GM23338 (cell line): ENCODE data around the gene TTLL9. TPM values are rescaled to one million over a fixed set of nuclear protein-coding genes. Genes with fewer than 3 reads are reported as not detected.

Experiments
- ATAC-seq: fragments of 200-7000 bp; cut with Tn5 transposase; 3 replicates; pipeline ENCODE4 v1.9.1; 2020
- DNase-seq: peaks from one replicate; pipeline ENCODE4 v3.0.0-alpha.2; 2015; ENCODE audit warnings: low spot score
- H2AFZ ChIP-seq: fragments of 200-600 bp; sonication (generic); 2 replicates; pipeline ENCODE4 v1.8.0; 2016; ENCODE audit warnings: antibody characterized with exemption, mild to moderate bottlenecking, moderate library complexity
- H3F3A ChIP-seq: fragments of 200-600 bp; sonication (generic); replicated peaks from 2 replicates; pipeline ENCODE4 v1.8.0; 2017; ENCODE audit warnings: antibody characterized with exemption, mixed run types, low read depth
- H3K27ac ChIP-seq: fragments of 200-600 bp; sonication (generic); 2 replicates; pipeline ENCODE4 v1.6.1; 2016; ENCODE audit warnings: low read depth
- H3K27me3 ChIP-seq: fragments of 200-600 bp; sonication (generic); 2 replicates; pipeline ENCODE4 v1.8.0; 2016; ENCODE audit warnings: mild to moderate bottlenecking, mixed run types, moderate library complexity; ENCODE audit not compliant: insufficient read depth
- H3K36me3 ChIP-seq: fragments of 200-600 bp; sonication (generic); 2 replicates; pipeline ENCODE4 v1.8.0; 2016; ENCODE audit warnings: mild to moderate bottlenecking; ENCODE audit not compliant: insufficient read depth
- H3K4me1 ChIP-seq: fragments of 200-600 bp; sonication (generic); 2 replicates; pipeline ENCODE4 v1.8.0; 2016; ENCODE audit warnings: mild to moderate bottlenecking, moderate library complexity; ENCODE audit not compliant: insufficient read depth
- H3K4me2 ChIP-seq: fragments of 200-600 bp; sonication (generic); 2 replicates; pipeline ENCODE4 v1.7.1; 2017; ENCODE audit warnings: mixed run types
- H3K4me3 ChIP-seq: fragments of 200-600 bp; sonication (generic); 2 replicates; pipeline ENCODE4 v1.6.1; 2016; ENCODE audit warnings: mixed run types
- H3K79me2 ChIP-seq: fragments of 200-600 bp; sonication (generic); replicated peaks from 2 replicates; pipeline ENCODE4 v1.8.0; 2017; ENCODE audit warnings: mild to moderate bottlenecking; ENCODE audit not compliant: insufficient read depth
- H3K9me2 ChIP-seq: fragments of 200-600 bp; sonication (generic); 2 replicates; pipeline ENCODE4 v1.8.0; 2017; ENCODE audit not compliant: insufficient read depth
- H4K20me1 ChIP-seq: fragments of 200-600 bp; sonication (generic); replicated peaks from 2 replicates; pipeline ENCODE4 v1.8.0; 2017; ENCODE audit warnings: mild to moderate bottlenecking; ENCODE audit not compliant: insufficient read depth
- H3K27ac Mint-ChIP-seq: 2 replicates; pipeline ENCODE4 v1.8.0; 2020; ENCODE audit warnings: inconsistent platforms, mild to moderate bottlenecking, moderate library complexity, mixed read lengths
- H3K27me3 Mint-ChIP-seq: 3 replicates; pipeline ENCODE4 v1.8.0; 2022; ENCODE audit warnings: low read depth, mild to moderate bottlenecking, moderate library complexity, mixed read lengths, inconsistent platforms; ENCODE audit not compliant: insufficient read depth, poor library complexity
- H3K36me3 Mint-ChIP-seq: 3 replicates; pipeline ENCODE4 v1.8.0; 2021; ENCODE audit warnings: low read depth, mild to moderate bottlenecking, inconsistent platforms, moderate library complexity, mixed read lengths
- H3K4me1 Mint-ChIP-seq: 3 replicates; pipeline ENCODE4 v1.8.0; 2020; ENCODE audit warnings: mild to moderate bottlenecking, inconsistent platforms, mixed read lengths
- H3K4me3 Mint-ChIP-seq: 3 replicates; pipeline ENCODE4 v1.8.0; 2021; ENCODE audit warnings: moderate library complexity, mild to moderate bottlenecking, inconsistent platforms, mixed read lengths
- H3K9me3 Mint-ChIP-seq: 3 replicates; pipeline ENCODE4 v1.8.0; 2020; ENCODE audit warnings: moderate library complexity, mild to moderate bottlenecking, inconsistent platforms, mixed read lengths
- CREB1 ChIP-seq: fragments of 250-450 bp; sonication (Bioruptor Pico); IDR thresholded peaks from 2 replicates; pipeline ENCODE4 v1.5.0; 2020; ENCODE audit warnings: low read depth, mild to moderate bottlenecking, moderate library complexity
- EZH2 ChIP-seq: fragments of 200-600 bp; sonication (generic); IDR thresholded peaks from one replicate; pipeline ENCODE4 v1.8.0; 2017; ENCODE audit warnings: antibody characterized with exemption, mild to moderate bottlenecking, low read depth; ENCODE audit not compliant: unreplicated experiment
- EZH2phosphoT487 ChIP-seq: fragments of 200-600 bp; sonication (generic); IDR thresholded peaks from one replicate; pipeline ENCODE4 v1.8.1; 2018; ENCODE audit warnings: antibody characterized with exemption; ENCODE audit not compliant: unreplicated experiment
- JUNB ChIP-seq: IDR thresholded peaks from one replicate; pipeline ENCODE4 v1.6.1; 2016; ENCODE audit warnings: antibody characterized with exemption; ENCODE audit not compliant: unreplicated experiment
- NANOG ChIP-seq: IDR thresholded peaks from 2 replicates; pipeline ENCODE4 v1.6.1; 2016; ENCODE audit warnings: antibody characterized with exemption, borderline replicate concordance
- POLR2AphosphoS5 ChIP-seq: IDR thresholded peaks from 2 replicates; pipeline ENCODE4 v1.6.1; 2016; ENCODE audit warnings: antibody characterized with exemption, low read depth
- STAT1 ChIP-seq: IDR thresholded peaks from one replicate; pipeline ENCODE4 v1.6.1; 2016; ENCODE audit warnings: antibody characterized with exemption; ENCODE audit not compliant: unreplicated experiment
- ZNF114 ChIP-seq: fragments of 250-450 bp; sonication (Bioruptor Pico); IDR thresholded peaks from 2 replicates; pipeline ENCODE4 v1.5.0; 2020; ENCODE audit warnings: mild to moderate bottlenecking, moderate library complexity
- ZNF331 ChIP-seq: fragments of 250-450 bp; sonication (Bioruptor Pico); IDR thresholded peaks from 2 replicates; pipeline ENCODE4 v1.5.0; 2020; ENCODE audit warnings: low read depth, mild to moderate bottlenecking, moderate library complexity
- polyA plus RNA-seq: library from polyadenylated mRNA; unstranded; fragments of >200 nt; fragmentation: Nextera tagmentation; extraction: Ambion mirVana; gene quantifications from 2 replicates; pipeline ENCODE4 v1.2.1, GENCODE V29; 2016
- total RNA-seq: library from RNA; depleted of rRNA; stranded (reverse); fragments of >200 nt; shearing (Covaris generic); gene quantifications from 2 replicates; pipeline ENCODE4 v1.2.3, GENCODE V29; 2014
- TF ChIP-seq, protein P1 (sequence below): IDR thresholded peaks from one replicate; pipeline ENCODE4 v1.6.1; 2018; ENCODE audit warnings: antibody characterized with exemption; ENCODE audit not compliant: unreplicated experiment
- TF ChIP-seq, protein P2 (sequence below), 2 experiments: fragments of 200-600 bp in 1 of 2; sonication (generic) in 1 of 2; conservative IDR thresholded peaks; 2 replicates each; pipeline versions ENCODE4 v1.5.1 to v1.6.1; 2016 to 2017; ENCODE audit warnings: antibody characterized with exemption in 2 of 2, low read depth in 2 of 2, mild to moderate bottlenecking in 2 of 2, moderate library complexity in 1 of 2
- TF ChIP-seq, protein P3 (sequence below): IDR thresholded peaks from 2 replicates; pipeline ENCODE4 v1.6.1; 2016; ENCODE audit warnings: antibody characterized with exemption

Gene TTLL9
- total and polyA plus RNA-seq, 2 experiments from 2014 or later = not detected

DNA sequence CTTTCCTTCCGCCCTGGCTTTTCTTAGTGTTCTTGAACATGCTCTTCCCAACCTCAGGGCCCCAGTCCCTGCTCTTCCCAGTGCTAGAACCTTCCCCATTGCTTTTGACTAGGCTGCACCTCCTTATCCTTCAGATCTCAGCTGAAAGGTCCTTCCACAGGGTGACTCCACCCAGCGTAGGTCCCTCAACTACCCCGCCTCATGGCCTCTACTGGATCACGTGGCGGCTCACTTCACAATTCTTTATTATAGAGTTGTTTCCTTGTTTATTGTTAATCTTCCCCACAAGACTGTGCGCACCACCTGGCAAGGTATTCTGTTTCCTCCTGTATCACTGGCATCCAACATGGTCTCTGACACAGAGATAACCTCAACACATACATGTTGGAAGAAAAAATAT lies 31.2 kb downstream of the TTLL9 start (continued):
- TF ChIP-seq, protein P1, sequence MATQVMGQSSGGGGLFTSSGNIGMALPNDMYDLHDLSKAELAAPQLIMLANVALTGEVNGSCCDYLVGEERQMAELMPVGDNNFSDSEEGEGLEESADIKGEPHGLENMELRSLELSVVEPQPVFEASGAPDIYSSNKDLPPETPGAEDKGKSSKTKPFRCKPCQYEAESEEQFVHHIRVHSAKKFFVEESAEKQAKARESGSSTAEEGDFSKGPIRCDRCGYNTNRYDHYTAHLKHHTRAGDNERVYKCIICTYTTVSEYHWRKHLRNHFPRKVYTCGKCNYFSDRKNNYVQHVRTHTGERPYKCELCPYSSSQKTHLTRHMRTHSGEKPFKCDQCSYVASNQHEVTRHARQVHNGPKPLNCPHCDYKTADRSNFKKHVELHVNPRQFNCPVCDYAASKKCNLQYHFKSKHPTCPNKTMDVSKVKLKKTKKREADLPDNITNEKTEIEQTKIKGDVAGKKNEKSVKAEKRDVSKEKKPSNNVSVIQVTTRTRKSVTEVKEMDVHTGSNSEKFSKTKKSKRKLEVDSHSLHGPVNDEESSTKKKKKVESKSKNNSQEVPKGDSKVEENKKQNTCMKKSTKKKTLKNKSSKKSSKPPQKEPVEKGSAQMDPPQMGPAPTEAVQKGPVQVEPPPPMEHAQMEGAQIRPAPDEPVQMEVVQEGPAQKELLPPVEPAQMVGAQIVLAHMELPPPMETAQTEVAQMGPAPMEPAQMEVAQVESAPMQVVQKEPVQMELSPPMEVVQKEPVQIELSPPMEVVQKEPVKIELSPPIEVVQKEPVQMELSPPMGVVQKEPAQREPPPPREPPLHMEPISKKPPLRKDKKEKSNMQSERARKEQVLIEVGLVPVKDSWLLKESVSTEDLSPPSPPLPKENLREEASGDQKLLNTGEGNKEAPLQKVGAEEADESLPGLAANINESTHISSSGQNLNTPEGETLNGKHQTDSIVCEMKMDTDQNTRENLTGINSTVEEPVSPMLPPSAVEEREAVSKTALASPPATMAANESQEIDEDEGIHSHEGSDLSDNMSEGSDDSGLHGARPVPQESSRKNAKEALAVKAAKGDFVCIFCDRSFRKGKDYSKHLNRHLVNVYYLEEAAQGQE = no peak
- TF ChIP-seq, protein P2, sequence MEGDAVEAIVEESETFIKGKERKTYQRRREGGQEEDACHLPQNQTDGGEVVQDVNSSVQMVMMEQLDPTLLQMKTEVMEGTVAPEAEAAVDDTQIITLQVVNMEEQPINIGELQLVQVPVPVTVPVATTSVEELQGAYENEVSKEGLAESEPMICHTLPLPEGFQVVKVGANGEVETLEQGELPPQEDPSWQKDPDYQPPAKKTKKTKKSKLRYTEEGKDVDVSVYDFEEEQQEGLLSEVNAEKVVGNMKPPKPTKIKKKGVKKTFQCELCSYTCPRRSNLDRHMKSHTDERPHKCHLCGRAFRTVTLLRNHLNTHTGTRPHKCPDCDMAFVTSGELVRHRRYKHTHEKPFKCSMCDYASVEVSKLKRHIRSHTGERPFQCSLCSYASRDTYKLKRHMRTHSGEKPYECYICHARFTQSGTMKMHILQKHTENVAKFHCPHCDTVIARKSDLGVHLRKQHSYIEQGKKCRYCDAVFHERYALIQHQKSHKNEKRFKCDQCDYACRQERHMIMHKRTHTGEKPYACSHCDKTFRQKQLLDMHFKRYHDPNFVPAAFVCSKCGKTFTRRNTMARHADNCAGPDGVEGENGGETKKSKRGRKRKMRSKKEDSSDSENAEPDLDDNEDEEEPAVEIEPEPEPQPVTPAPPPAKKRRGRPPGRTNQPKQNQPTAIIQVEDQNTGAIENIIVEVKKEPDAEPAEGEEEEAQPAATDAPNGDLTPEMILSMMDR (conservative IDR thresholded peaks at IDR 0.05; ENCODE audit: low read depth in 2 of 2) = no peak
- TF ChIP-seq EZH2 (no peak), STAT1 (no peak)

DNA sequence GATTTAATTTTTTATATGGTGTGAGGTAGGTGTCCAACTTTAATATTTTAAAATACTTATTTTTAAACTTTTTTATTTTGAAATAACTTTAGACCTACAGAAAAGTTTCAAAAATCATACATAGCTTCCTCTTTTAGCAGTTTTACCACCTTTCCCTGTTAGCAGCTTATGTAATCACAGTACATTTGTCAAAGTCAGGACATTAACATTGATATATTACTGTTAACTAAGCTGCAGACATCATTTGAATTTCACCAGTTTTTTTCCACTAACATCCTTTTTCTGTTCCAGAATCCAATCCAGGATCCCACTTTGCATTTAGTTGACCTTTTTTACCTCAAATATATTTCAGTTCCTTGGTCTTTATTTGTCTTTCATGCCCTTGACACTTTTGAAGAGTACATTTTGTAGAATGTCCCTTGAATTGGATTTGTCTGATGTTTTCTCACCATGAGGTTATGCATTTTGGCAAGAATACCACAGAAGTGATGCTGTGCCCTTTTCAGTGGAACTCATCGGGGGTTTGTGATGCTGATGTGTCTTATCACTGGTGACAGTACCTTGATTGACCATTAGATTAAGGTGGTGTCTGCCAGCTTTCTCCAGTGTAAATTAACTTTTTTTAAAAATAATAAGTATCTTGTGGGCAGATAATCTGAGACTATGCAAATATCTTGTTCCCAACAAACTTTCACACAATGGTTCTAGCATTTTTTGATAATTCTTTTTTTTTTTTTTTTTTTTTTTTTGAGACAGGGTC lies 33.4 kb downstream of the TTLL9 start:
- H3K4me2 ChIP-seq = no peak overlapping the region
- H3K27me3 ChIP-seq = no peaks in the 10 kb centered on the region
- Mint-ChIP-seq H3K27ac (no peak overlapping the region), H3K4me3 (no peak overlapping the region), H3K27me3 (no peaks in the 10 kb centered on the region), H3K4me1 (peaks cover 10% of the 10 kb centered on the region), H3K9me3 (peaks cover 46% of the 10 kb centered on the region), H3K36me3 (no peaks in the 10 kb centered on the region; the same call in 2 of the 3 replicates)
- no peak for DNase-seq
- no peak for ATAC-seq
- H3K79me2 ChIP-seq = no peaks in the 10 kb centered on the region
- peaks cover 12% of the 10 kb centered on the region for H3K4me1 ChIP-seq
- H4K20me1 ChIP-seq = no peaks in the 10 kb centered on the region
- no peaks in the 10 kb centered on the region for H3F3A ChIP-seq
- no peak overlapping the region for H3K4me3 ChIP-seq
- no peaks in the 10 kb centered on the region for H3K36me3 ChIP-seq
- no peak overlapping the region for H2AFZ ChIP-seq
- H3K27ac ChIP-seq = no peak overlapping the region
- H3K9me2 ChIP-seq = peaks cover 8% of the 10 kb centered on the region; the same call in 1 of the 2 replicates
- TF ChIP-seq, protein P2 (conservative IDR thresholded peaks at IDR 0.05; ENCODE audit: low read depth in 2 of 2) = no peak
- TF ChIP-seq, protein P1 = no peak
- no peak for TF ChIP-seq POLR2AphosphoS5
- TF ChIP-seq, protein P3, sequence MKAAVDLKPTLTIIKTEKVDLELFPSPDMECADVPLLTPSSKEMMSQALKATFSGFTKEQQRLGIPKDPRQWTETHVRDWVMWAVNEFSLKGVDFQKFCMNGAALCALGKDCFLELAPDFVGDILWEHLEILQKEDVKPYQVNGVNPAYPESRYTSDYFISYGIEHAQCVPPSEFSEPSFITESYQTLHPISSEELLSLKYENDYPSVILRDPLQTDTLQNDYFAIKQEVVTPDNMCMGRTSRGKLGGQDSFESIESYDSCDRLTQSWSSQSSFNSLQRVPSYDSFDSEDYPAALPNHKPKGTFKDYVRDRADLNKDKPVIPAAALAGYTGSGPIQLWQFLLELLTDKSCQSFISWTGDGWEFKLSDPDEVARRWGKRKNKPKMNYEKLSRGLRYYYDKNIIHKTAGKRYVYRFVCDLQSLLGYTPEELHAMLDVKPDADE = no peak
- no peak for TF ChIP-seq EZH2phosphoT487
- TF ChIP-seq EZH2 = no peak
- no peak for TF ChIP-seq ZNF331 (CRISPR knock-in tag)
- no peak for TF ChIP-seq CREB1 (CRISPR knock-in tag)
- no peak for TF ChIP-seq ZNF114 (CRISPR knock-in tag)
- TF ChIP-seq JUNB = no peak
- no peak for TF ChIP-seq NANOG
- no peak for TF ChIP-seq STAT1
